Astrocyte (in vitro differentiated cells and primary cell): Measurements from ENCODE around the gene TBX2. TPM values are rescaled to one million over a fixed set of nuclear protein-coding genes. Genes with fewer than 3 reads are reported as not detected.

Experiments
- DNase-seq: peaks from one replicate; pipeline ENCODE4 v3.0.0-alpha.2; 2010; ENCODE audit warnings: low read depth
- FAIRE-seq: peaks from 2 replicates; lab custom pipeline; 2011; peaks lifted over from hg19 to GRCh38; lab: Jason Lieb, UNC
- H2AFZ ChIP-seq: 2 replicates; pipeline ENCODE4 v1.6.0; 2012; ENCODE audit warnings: low read depth, low read length, inconsistent platforms
- H3K27ac ChIP-seq: 2 replicates; pipeline ENCODE4 v1.5.1; 2011; ENCODE audit warnings: low read depth, low read length, inconsistent platforms
- H3K27me3 ChIP-seq: 2 replicates; pipeline ENCODE4 v1.6.0; 2011; ENCODE audit warnings: low read length, inconsistent platforms; ENCODE audit not compliant: insufficient read depth
- H3K36me3 ChIP-seq: 2 replicates; pipeline ENCODE4 v1.5.1; 2011; ENCODE audit warnings: low read length, inconsistent platforms; ENCODE audit not compliant: insufficient read depth
- H3K4me1 ChIP-seq: 2 replicates; pipeline ENCODE4 v1.5.1; 2011; ENCODE audit warnings: low read length, inconsistent platforms; ENCODE audit not compliant: insufficient read depth
- H3K4me2 ChIP-seq: 2 replicates; pipeline ENCODE4 v1.6.0; 2012; ENCODE audit warnings: low read length, inconsistent platforms
- H3K4me3 ChIP-seq: 2 replicates; pipeline ENCODE4 v1.5.1; 2011; ENCODE audit warnings: low read depth, mild to moderate bottlenecking, low read length, inconsistent platforms; ENCODE audit not compliant: insufficient read depth
- H3K79me2 ChIP-seq: 2 replicates; pipeline ENCODE4 v1.6.0; 2012; ENCODE audit warnings: mild to moderate bottlenecking, low read length, inconsistent platforms; ENCODE audit not compliant: insufficient read depth
- H3K9ac ChIP-seq: 2 replicates; pipeline ENCODE4 v1.6.0; 2012; ENCODE audit warnings: mild to moderate bottlenecking, low read length, inconsistent platforms
- H3K9me3 ChIP-seq: 2 replicates; pipeline ENCODE4 v1.5.1; 2012; ENCODE audit warnings: low read depth, mild to moderate bottlenecking, low read length, inconsistent platforms; ENCODE audit not compliant: insufficient read depth
- H4K20me1 ChIP-seq: 2 replicates; pipeline ENCODE4 v1.6.0; 2012; ENCODE audit warnings: low read length, inconsistent platforms; ENCODE audit not compliant: insufficient read depth
- H3K27ac Mint-ChIP-seq: one replicate; pipeline ENCODE4 v1.8.0; 2021; ENCODE audit warnings: mild to moderate bottlenecking, mixed read lengths; ENCODE audit not compliant: unreplicated experiment
- H3K27me3 Mint-ChIP-seq: one replicate; pipeline ENCODE4 v1.8.0; 2021; ENCODE audit warnings: low read depth, mixed read lengths; ENCODE audit not compliant: unreplicated experiment
- H3K36me3 Mint-ChIP-seq: one replicate; pipeline ENCODE4 v1.8.0; 2021; ENCODE audit warnings: low read depth, mixed read lengths; ENCODE audit not compliant: unreplicated experiment
- H3K4me1 Mint-ChIP-seq: one replicate; pipeline ENCODE4 v1.8.0; 2021; ENCODE audit warnings: low read depth, mixed read lengths; ENCODE audit not compliant: unreplicated experiment
- H3K4me3 Mint-ChIP-seq: one replicate; pipeline ENCODE4 v1.8.0; 2021; ENCODE audit warnings: mild to moderate bottlenecking, moderate library complexity, mixed read lengths; ENCODE audit not compliant: unreplicated experiment
- H3K9me3 Mint-ChIP-seq: one replicate; pipeline ENCODE4 v1.8.0; 2021; ENCODE audit warnings: mild to moderate bottlenecking, mixed read lengths; ENCODE audit not compliant: unreplicated experiment
- EZH2 ChIP-seq: IDR thresholded peaks from 2 replicates; pipeline ENCODE4 v1.6.1; 2012; ENCODE audit warnings: mild to moderate bottlenecking, low read length, inconsistent platforms; ENCODE audit not compliant: insufficient read depth
- total RNA-seq: library from RNA; stranded (reverse); gene quantifications from 2 replicates; pipeline ENCODE4 v1.2.1, GENCODE V29; 2021
- TF ChIP-seq, protein P1 (sequence below): IDR thresholded peaks from 2 replicates; pipeline ENCODE4 v1.5.1; 2011; ENCODE audit warnings: low read depth, mild to moderate bottlenecking, inconsistent platforms, low read length, moderate library complexity; ENCODE audit not compliant: insufficient read depth

Gene TBX2
- total RNA-seq, 1 donor from 2014 or later, result 0.50 TPM

DNA sequence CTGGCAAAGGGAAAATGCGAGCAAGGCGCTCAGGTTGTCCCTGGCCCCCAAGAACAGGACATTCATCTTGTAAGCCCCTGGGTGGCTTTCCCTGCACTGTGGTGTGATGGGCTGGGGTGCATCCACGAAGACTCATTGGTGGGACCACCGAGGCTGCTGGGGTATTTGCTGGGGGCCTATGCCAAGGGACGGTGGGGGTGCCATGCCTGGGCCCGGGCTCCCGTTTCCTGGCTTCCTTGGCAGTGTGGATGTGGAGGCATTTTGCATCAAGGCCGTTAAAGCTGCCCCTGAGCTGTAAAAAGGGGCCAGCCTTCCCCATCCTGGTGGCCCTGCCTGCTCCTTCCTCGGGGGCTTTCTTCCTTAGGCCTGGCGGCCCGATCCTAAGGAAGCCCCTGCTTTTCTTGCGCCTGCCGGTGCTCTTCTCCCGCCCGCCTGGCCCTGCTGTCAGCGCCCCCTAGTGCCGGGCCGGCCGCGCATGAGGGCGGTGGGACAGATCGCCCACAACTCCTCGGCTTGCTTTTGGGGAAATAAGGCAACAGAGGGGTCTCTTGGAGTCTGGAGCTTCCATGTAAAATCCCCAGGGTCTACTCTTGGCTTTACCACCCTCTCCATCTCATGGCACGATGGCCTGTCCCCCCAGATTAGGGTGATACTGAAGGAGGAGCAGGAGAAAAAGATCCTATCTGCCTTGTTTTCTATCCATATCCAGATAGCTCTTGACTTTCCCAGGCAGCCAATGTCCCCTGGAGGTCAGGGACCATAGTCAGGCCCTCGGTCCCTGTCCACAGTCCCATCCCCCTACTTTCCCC lies 9.8 kb upstream of the TBX2 start:
- H3K4me1 ChIP-seq, result peaks cover 6% of the 10 kb centered on the region
- Mint-ChIP-seq H3K27me3 (peaks cover 62% of the 10 kb centered on the region), H3K36me3 (peaks cover 3% of the 10 kb centered on the region), H3K27ac (no peak overlapping the region), H3K4me1 (peaks cover 4% of the 10 kb centered on the region), H3K9me3 (peaks cover 13% of the 10 kb centered on the region), H3K4me3 (no peak overlapping the region)
- H3K79me2 ChIP-seq, result no peaks in the 10 kb centered on the region
- DNase-seq (no peak), FAIRE-seq (no peak)
- H3K27ac ChIP-seq, result no peak overlapping the region
- H2AFZ ChIP-seq, result peak overlapping the region; percentile 74
- peak overlapping the region; percentile 55 for H3K4me2 ChIP-seq
- H3K36me3 ChIP-seq, result no peaks in the 10 kb centered on the region
- TF ChIP-seq, protein P1, sequence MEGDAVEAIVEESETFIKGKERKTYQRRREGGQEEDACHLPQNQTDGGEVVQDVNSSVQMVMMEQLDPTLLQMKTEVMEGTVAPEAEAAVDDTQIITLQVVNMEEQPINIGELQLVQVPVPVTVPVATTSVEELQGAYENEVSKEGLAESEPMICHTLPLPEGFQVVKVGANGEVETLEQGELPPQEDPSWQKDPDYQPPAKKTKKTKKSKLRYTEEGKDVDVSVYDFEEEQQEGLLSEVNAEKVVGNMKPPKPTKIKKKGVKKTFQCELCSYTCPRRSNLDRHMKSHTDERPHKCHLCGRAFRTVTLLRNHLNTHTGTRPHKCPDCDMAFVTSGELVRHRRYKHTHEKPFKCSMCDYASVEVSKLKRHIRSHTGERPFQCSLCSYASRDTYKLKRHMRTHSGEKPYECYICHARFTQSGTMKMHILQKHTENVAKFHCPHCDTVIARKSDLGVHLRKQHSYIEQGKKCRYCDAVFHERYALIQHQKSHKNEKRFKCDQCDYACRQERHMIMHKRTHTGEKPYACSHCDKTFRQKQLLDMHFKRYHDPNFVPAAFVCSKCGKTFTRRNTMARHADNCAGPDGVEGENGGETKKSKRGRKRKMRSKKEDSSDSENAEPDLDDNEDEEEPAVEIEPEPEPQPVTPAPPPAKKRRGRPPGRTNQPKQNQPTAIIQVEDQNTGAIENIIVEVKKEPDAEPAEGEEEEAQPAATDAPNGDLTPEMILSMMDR, result peak; percentile 58
- no peak for TF ChIP-seq EZH2
- no peaks in the 10 kb centered on the region for H3K9me3 ChIP-seq
- H4K20me1 ChIP-seq, result no peaks in the 10 kb centered on the region
- no peak overlapping the region for H3K4me3 ChIP-seq
- H3K27me3 ChIP-seq, result no peaks in the 10 kb centered on the region
- peak overlapping the region; percentile 47 for H3K9ac ChIP-seq

DNA sequence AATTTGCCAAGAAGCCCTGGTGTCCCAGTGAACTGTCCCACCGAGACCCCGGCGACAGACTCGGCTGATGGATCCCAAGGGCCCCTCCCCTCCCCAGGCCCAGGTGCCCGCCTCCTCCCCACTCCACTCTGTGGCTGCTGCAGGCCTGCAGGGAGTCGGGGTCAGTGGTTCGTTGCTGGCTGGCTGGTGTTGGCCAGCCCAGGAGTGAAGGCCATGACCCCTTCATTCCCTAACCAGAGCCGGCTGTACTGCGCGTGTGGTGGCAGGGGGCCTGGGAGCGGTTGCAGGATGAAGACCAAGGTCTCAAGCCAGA lies 9.2 kb upstream of the TBX2 start:
- H3K4me1 Mint-ChIP-seq, result peaks cover 4% of the 10 kb centered on the region
- no peak overlapping the region for H2AFZ ChIP-seq
- no peaks in the 10 kb centered on the region for H3K9me3 ChIP-seq
- no peak overlapping the region for H3K9ac ChIP-seq
- H3K27me3 Mint-ChIP-seq, result peaks cover 63% of the 10 kb centered on the region
- TF ChIP-seq, protein P1, result no peak
- no peak for TF ChIP-seq EZH2
- H3K27ac Mint-ChIP-seq, result no peak overlapping the region
- H3K79me2 ChIP-seq, result no peaks in the 10 kb centered on the region
- H3K36me3 Mint-ChIP-seq, result peaks cover 3% of the 10 kb centered on the region
- H3K4me1 ChIP-seq, result peaks cover 6% of the 10 kb centered on the region
- no peak overlapping the region for H3K4me3 Mint-ChIP-seq
- H3K27ac ChIP-seq, result no peak overlapping the region
- no peaks in the 10 kb centered on the region for H3K36me3 ChIP-seq
- H3K4me3 ChIP-seq, result no peak overlapping the region
- no peaks in the 10 kb centered on the region for H3K27me3 ChIP-seq
- FAIRE-seq (no peak), DNase-seq (no peak)
- H3K4me2 ChIP-seq, result no peak overlapping the region
- H3K9me3 Mint-ChIP-seq, result peaks cover 18% of the 10 kb centered on the region
- H4K20me1 ChIP-seq, result no peaks in the 10 kb centered on the region

DNA sequence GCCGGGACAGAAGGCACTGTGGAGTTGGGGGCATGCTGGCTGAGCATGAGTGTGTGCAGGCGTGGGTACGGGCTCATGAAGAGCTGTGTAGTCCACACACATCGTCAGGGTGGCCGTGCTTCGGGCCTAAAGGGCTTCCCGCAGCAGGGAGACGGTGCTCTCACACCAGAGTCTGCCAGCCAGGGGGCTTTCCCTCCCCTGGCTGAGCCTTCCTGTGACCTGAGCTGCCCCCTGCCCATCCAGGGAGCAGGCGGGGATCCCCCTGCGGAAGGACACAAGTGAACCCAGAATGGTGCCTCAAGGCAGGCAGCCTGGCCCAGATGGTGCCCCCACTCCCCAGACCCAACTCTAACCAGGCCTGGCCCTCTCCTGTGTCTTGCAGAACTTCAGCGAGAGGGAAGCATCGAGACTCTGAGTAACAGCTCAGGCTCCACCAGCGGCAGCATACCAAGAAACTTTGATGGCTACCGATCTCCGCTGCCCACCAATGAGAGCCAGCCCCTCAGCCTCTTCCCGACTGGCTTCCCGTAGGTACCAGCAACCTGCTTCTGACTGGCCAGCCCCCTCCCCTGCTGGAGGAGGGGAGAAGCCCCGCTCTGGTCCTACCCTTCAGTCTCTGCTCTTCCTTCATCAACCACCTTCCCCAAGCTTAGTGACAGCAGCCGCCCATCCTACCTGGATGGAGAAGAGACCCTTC lies 7.9 kb upstream of the TBX2 start:
- Mint-ChIP-seq H3K36me3 (peaks cover 4% of the 10 kb centered on the region), H3K4me1 (peaks cover 4% of the 10 kb centered on the region), H3K27me3 (peaks cover 62% of the 10 kb centered on the region), H3K9me3 (peaks cover 21% of the 10 kb centered on the region), H3K4me3 (no peak overlapping the region), H3K27ac (peak overlapping the region; percentile 26)
- FAIRE-seq, result no peak
- H3K79me2 ChIP-seq, result no peaks in the 10 kb centered on the region
- no peak overlapping the region for H2AFZ ChIP-seq
- H3K4me1 ChIP-seq, result peaks cover 6% of the 10 kb centered on the region
- H3K4me2 ChIP-seq, result no peak overlapping the region
- H4K20me1 ChIP-seq, result no peaks in the 10 kb centered on the region
- no peak overlapping the region for H3K9ac ChIP-seq
- no peak for TF ChIP-seq EZH2
- TF ChIP-seq, protein P1, result no peak
- DNase-seq, result no peak
- H3K27ac ChIP-seq, result no peak overlapping the region
- peaks cover 6% of the 10 kb centered on the region for H3K27me3 ChIP-seq
- no peaks in the 10 kb centered on the region for H3K9me3 ChIP-seq
- H3K4me3 ChIP-seq, result no peak overlapping the region
- no peaks in the 10 kb centered on the region for H3K36me3 ChIP-seq
